T-helper 2 cell treated with Interferon-gamma antibody and Interleukin-4, amounts not matched to agents 100 ng/mL and 5 ng/mL, for 36 hours (primary cell): ENCODE measurements around the gene PHLDA1. TPM values are rescaled to one million over a fixed set of nuclear protein-coding genes. Genes with fewer than 3 reads are reported as not detected.
"Not testable (repeated sequence)": the region's sequence is repeated elsewhere in the genome, so short reads cannot be mapped to it uniquely, and the experiment has no call there.

Experiments used
- intact Hi-C: fragments of 100-400 bp; cut with micrococcal nuclease; formaldehyde crosslinking; loops from one replicate; pipeline ENCODE4 v1.15.1; 2023
- total RNA-seq: library from RNA; stranded (reverse); gene quantifications from 2 replicates; pipeline ENCODE4 v1.2.3, GENCODE V29; 2022

Gene PHLDA1
- total RNA-seq, 1 donor from 2014 or later: 17.8 TPM

GRCh38 chr12:75990189-75990912 is 41.2 kb downstream of the PHLDA1 start:
- intact Hi-C loops: no loop called here

GRCh38 chr12:75987709-75988108 is 43.9 kb downstream of the PHLDA1 start:
- intact Hi-C loops: not testable (repeated sequence)

GRCh38 chr12:75986001-75986746 is 45.4 kb downstream of the PHLDA1 start:
- intact Hi-C loops: no loop called here

DNA sequence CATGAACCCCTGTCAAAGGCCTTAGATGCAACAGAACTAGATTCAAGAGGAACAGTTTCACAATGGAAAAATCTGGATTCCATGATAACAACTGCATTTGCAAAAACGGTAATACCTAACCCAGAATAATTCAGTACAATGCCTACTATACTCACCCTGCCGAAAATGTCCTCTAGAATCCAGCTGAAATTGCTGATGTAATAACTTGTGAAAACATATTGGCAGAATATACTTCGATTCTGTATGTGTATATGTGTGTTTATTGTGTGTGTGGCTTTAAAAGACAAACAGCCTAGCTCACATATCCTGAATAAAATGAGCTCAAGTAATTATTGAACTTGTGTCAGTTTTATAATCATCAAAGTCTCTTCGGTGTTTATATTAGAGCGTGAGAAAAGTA is 46.0 kb downstream of the PHLDA1 start:
- intact Hi-C loops: loop anchor here (1.0 kb wide), 1 partner anchor 9 kb away; no protein-coding TSS in a partner anchor

DNA sequence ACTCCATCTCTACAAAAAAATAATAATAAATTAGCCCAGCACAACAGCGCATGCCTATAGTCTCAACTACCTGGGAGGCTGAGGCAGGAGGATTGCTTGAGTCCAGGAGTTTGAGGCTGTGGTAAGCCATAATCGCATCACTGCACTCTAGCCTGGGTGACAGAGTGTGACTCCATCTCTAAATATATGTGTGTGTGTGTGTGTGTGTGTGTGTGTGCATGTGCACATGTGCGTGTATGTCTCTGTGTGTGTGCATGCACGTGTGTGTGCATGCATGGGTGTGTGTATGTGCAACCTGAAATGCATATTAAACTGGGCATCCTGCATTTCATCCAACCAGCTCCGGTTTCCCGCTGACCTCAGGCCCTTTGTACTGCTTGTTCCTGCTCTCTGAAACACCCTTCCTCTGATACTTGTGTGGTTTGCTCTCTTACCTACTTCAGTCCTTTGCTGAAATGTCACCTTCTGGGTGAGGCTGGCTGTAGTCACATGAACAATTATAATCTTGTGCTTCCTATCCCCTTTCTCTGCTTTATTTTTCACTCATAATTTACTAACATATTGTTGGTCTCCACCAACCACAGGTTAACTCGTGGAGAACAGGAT is 46.9 kb downstream of the PHLDA1 start:
- intact Hi-C loops: loop anchor here (1.0 kb wide), 1 partner anchor 10 kb away; no protein-coding TSS in a partner anchor

DNA sequence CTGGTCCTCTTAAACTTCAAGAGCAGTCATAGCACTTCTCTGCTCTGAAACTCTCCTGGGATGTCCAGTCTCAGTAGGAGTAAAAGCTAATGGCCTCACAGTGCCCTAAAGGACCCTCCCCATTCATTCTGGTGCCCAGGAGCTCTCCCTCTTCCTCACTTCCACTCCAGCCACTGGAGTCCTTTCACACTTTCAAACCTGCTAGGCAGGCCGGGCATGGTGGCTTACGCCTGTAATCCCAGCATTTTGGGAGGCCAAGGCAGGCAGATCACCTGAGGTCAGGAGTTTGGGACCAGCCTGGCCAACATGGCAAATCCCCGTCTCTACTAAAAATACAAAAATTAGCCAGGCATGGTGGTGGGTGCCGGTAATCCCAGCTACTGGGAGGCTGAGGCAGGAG is 47.7 kb downstream of the PHLDA1 start:
- intact Hi-C loops: not testable (repeated sequence)

DNA sequence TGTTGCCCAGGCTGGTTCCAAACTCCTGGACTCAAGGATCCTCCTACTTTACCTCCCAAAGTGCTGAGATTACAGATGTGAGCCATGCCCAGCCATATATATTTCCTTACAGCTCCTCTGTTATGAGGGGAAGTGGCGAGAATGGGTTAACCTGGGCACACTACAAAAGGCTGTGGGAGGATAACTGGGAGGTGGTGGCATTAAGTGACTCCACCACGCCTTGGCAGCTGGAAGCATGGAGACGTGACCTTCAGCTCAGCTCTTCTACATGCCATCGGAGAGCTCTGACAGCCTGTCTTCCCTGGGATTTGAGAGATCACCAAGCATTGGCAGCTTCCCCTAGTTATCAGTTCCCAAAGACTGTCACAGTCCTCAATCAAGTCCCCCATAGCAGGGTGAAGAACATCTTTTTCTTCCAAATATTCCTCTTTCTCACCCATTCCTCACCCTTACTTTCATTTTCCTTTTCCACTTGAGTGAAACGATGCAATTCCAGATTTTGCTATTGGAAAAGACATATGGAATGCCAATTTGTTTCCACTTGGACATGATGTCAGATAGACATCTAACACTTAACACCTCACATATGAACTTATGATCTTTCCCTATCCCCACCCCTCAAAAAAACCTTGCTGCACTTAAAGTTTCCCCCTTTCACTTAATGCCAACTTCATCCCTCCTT is 48.5 kb downstream of the PHLDA1 start:
- intact Hi-C loops: no loop called here

DNA sequence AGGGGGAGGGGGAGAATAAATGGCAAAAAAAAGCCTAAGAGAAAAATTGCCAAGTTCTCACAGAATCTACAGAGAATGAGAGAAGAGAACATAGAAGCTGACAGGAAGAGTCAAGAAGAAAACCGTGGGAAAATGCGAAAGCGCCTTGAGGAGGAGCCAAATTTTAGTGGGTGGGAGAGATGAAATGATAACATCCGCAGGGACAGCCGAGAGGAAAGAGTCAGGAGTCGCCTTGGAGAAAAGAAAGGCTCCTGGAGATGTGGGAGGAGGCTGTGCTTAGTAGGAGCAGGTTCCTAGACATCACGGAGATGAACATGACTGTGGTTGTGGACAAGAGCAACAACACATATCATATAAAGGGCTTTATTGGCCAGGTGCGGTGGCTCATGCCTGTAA is 49.4 kb downstream of the PHLDA1 start:
- intact Hi-C loops: no loop called here

DNA sequence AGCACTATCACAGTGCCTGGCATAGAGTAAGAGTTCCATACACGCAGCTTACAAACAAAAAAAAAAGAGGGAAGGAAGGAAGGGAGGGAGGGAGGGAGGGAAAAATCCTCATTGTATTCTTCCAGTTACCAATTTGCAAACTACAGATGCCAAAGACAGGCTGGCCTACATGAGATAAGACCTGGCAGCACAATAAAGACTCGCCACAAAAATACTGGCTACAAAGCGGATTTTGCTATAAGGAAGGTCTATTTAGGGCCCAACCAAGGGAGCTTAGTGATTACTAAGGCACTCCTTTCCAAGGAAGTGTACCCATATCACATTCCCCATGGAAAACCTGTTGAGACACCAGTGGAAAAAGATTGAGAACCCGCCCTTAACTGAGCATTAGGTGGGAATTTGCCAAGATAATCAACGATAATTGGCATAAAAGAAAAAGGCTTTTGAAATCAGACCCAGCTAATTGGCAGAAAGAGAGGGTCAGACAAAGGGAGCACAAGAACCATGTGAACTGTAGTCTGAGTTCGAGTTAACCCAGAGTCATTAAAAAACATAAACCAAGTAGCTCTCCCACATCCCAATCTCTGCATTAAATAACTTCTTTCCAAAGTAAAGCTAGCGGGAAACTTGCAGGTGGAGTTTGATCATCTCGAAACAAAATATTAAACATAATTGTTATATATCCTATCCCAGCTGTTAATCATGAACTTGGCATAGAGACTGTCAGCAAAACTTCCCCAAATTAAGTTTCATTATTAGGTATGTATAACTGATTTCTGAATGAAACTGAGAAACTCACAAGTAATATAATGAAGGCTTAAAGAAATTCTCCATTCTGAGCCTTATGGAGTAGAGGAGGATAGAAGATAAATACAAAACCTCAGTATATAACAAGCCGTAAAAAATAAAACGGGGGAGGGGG is 50.1 kb downstream of the PHLDA1 start:
- intact Hi-C loops: no loop called here

DNA sequence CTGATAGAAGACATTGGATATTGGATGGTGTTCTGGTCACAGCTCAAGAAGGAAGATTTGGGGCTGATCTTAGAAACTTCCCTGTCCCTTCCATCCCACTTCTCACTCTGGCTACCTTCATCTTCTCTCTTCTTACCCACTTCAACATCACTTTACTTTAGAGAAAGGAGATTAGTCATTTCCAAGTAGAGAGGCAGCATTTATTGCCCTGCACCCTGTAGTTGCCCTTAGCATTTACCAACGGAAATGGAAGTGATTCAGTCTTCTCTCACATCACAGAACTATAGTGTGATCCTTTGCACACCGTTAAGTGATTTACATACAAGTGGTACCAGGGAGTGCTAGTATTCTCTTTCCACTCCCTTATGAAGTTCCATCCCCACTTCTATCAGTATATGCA is 52.4 kb downstream of the PHLDA1 start:
- intact Hi-C loops: loop anchor here (2.0 to 5.0 kb wide), 4 partner anchors 14 to 467 kb away; partner anchors contain the start of genes KRR1 and NAP1L1

- intact Hi-C loops: loop anchor here (1.0 to 5.0 kb wide), 11 partner anchors 14 to 581 kb away; partner anchors contain the start of genes KRR1, NAP1L1, OSBPL8 and PHLDA1
These were observed 52.9 kb downstream of the PHLDA1 start for GRCh38 chr12:75978677-75979076.

GRCh38 chr12:75977952-75978671 is 53.5 kb downstream of the PHLDA1 start:
- intact Hi-C loops: loop anchor here (1.0 to 5.0 kb wide), 11 partner anchors 13 to 581 kb away; partner anchors contain the start of genes KRR1, NAP1L1, OSBPL8 and PHLDA1

GRCh38 chr12:75977590-75977951 is 54.0 kb downstream of the PHLDA1 start:
- intact Hi-C loops: loop anchor here (5.0 kb wide), 2 partner anchors 160 to 465 kb away; partner anchors contain the start of gene KRR1

DNA sequence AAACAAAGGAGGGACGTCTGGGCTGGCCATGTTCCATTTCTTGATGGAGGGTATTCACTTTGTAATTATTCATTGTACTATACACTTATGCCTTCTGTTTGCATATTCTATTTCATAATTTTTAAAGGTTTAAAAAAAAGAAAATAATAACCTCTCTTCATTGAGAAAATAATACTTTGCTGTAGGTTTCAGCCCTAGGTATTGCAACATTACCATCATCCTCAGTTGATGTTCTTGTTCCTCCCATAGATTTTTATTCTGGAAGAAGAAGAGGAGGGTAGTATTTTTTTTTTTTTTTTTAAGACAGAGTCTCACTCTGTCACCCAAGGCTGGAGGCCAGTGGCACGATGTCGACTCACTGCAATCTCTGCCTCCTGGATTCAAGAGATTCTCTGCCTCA is 54.7 kb downstream of the PHLDA1 start:
- intact Hi-C loops: loop anchor here (5.0 kb wide), 2 partner anchors 160 to 465 kb away; partner anchors contain the start of gene KRR1

DNA sequence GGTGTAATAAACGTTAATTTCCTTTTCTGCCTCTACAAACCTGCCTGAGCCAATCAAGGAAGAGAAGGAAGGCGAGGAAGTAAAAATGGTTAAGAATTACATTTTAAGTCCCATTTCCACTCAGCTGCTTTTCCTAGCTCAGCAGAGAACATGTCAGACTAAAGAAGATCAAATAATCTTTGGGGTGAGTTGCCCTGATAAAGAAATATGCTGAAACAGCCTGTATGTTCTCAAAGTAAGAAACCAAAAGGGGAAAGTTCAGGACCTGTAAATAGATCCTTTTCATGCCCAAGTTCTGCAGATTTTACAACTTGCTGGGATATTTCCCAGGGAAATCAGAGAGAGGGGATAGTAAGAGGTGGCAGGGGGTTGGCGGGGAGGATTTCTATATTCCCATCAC is 55.5 kb downstream of the PHLDA1 start:
- intact Hi-C loops: loop anchor here (5.0 kb wide), 2 partner anchors 159 to 464 kb away; partner anchors contain the start of gene KRR1

DNA sequence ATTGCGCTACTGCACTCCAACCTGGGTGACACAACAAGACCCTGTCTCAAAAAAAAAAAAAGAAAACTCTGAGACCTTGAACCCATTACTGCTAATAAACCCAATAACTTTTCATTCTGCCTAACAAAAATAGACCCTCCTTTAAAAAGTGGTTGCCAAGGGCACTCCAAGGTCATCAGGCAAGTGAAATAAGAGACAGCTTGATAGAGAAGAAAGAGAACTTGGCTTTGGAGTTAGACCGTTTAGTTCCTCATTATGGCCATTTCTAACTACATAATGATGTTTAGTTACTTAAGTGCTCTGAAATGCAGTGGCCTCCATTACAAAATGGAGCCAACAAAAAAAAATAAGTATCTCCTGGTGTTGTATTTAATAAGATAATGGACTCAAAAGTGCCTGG is 55.9 kb downstream of the PHLDA1 start:
- intact Hi-C loops: loop anchor here (5.0 kb wide), 2 partner anchors 158 to 463 kb away; partner anchors contain the start of gene KRR1
